ENCODE results near the gene ETS1.

DNA sequence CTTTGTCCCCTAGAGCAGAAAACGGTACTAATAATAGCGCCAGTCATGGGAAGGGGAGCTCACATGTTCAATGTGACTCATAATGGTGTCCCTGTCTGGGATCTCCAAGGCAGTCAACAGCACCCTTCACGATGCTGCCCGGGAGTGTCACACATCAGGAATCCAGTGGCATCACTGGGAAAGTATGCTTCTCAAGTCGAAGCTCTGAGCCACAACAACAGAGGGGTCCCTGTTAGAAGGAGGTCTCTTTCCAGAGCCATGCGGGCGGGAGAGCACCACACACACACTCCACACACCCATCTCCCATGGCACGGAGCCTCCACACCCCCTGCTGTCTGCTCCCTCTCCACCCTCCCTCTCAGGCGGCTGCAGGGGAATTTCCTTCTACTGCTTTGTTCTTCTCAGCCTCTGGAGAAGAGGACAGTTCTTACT, 119.7 kb downstream of the ETS1 start:
- TF ChIP-seq, protein P1, sequence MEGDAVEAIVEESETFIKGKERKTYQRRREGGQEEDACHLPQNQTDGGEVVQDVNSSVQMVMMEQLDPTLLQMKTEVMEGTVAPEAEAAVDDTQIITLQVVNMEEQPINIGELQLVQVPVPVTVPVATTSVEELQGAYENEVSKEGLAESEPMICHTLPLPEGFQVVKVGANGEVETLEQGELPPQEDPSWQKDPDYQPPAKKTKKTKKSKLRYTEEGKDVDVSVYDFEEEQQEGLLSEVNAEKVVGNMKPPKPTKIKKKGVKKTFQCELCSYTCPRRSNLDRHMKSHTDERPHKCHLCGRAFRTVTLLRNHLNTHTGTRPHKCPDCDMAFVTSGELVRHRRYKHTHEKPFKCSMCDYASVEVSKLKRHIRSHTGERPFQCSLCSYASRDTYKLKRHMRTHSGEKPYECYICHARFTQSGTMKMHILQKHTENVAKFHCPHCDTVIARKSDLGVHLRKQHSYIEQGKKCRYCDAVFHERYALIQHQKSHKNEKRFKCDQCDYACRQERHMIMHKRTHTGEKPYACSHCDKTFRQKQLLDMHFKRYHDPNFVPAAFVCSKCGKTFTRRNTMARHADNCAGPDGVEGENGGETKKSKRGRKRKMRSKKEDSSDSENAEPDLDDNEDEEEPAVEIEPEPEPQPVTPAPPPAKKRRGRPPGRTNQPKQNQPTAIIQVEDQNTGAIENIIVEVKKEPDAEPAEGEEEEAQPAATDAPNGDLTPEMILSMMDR (conservative IDR thresholded peaks at IDR 0.05; ENCODE audit: low read length), result no peak
- no peak for TF ChIP-seq EZH2phosphoT487 (IDR thresholded peaks at IDR 0.05; ENCODE audit: borderline replicate concordance, low read depth, low read length)
